Measurements from ENCODE around the gene MTERF4.

MTERF4 gene

DNA sequence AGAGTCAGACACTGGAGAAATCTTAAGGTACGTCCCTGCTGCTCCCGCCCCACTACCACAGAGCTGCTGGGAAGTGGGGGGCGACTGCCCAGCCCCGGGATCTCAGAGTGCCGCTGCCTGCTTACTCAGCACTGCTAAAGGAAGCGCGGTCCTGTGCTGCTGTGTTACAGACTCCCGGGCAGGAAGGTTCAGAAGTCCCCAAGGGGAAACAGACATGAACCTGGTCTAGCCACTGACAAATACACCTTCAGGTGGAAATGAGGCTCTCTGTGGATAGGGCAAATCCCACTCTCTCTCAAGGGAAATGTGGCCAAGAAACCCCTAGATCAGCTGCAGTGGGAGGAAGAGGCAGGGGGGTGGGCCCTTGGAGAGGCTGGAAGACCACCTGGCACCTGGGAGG is 13.7 kb downstream of the MTERF4 start:
- no peak for DNase-seq

- no peak for DNase-seq
Observed at GRCh38 chr2:241087420-241088268, 14.4 kb downstream of the MTERF4 start.

DNA sequence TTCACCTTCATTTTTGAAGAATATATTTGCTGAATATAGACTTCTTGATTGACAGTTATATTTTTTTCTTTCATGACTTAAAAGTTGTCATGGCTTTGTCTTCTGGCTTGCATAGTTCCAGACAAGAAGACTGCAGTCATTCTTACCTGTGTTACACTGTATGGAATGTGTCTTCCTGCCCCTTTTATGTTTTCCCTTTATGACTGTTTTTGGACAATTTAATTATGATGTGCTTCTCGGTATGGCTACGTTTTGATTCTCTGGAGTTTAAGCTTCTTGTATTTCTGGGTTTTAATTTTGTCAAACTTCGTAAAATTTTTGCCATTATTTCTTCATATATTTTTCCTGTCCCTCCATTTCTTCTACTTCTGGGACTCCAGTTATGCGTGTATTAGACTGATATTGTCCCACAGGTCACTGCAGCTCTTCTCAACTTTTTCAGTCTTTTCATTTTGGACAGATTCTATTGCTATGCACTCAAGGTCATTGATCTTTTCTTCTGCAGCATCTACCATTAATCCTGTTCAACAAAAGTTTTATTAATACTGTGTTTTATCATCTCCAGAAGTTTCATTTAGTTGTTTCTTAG is 17.1 kb downstream of the MTERF4 start:
- DNase-seq: no peak

DNA sequence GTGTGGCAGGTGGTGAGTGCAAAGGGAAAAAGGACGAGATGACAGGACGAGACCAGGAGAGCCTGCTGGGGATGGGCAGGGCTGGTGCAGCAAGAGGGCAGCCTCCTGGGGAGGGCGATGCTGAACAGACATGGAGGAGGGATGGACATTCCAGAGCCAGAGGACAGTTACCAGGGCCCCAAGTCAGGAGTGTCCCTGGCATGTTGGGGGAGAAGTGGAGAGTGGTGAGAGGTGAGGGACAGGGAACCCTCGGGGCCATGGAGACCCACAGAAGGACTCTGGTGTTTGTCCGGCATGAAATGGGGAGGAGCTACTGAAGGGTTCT is 19.0 kb downstream of the MTERF4 start:
- DNase-seq: no peak

- no peak for DNase-seq
Observed at GRCh38 chr2:241082341-241083090, 19.6 kb downstream of the MTERF4 start.

GRCh38 chr2:241081643-241082340 is 20.3 kb downstream of the MTERF4 start:
- DNase-seq: no peak

DNA sequence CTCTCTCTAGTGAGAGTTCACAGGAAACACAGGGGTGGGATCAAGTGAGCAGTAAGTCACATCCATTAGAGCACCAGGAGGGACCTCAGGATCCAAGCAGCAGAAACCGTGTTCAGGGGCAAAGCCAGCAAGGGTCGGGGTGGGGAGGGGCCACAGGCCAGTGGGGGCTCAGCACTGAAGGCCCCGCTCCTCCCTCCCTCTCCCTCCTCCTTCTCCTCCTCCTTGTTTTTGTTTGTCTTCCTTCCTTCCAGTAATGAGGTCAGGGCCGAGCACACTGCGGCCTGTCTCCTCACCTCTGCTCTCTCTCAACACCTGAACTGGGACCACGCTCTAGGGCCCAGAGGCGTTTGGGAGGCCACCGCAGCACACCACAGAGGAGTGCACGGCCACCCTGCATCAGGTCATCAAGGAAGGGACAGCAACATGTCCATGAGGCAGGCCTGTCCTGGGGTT is 20.9 kb downstream of the MTERF4 start:
- DNase-seq: no peak

- DNase-seq: no peak
Observed at GRCh38 chr2:241080405-241081189, 21.5 kb downstream of the MTERF4 start.

DNA sequence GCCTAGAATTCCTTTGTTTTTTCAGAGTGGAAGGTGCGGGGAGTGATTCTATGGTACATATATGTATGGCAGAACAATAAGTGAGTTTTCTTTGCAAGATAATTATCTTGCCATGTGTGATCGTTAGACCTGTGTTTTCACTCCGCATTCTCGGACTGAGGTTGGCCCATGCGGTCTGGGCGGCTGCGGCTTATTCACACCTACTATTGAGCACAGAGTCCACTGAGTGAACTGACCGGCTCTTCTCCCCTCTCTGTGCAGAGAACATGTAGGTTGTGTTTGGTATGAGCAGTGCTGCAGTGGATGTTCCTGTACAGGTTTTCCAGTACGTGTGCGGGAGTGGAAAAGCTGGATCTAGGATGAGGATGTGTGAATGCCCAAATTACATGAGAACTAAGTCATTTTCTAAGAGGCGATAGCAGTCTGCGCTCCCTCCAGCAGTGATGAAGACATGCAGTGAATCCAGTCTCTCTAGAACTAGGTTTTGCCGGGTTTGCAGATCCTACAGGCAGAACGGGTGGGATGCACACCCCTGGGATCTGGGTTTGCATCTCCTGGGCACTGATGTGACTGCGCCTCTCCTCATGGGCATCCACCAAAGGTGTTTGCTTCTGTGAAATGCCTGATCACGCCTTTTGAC is 27.1 kb downstream of the MTERF4 start:
- no peak for DNase-seq

DNA sequence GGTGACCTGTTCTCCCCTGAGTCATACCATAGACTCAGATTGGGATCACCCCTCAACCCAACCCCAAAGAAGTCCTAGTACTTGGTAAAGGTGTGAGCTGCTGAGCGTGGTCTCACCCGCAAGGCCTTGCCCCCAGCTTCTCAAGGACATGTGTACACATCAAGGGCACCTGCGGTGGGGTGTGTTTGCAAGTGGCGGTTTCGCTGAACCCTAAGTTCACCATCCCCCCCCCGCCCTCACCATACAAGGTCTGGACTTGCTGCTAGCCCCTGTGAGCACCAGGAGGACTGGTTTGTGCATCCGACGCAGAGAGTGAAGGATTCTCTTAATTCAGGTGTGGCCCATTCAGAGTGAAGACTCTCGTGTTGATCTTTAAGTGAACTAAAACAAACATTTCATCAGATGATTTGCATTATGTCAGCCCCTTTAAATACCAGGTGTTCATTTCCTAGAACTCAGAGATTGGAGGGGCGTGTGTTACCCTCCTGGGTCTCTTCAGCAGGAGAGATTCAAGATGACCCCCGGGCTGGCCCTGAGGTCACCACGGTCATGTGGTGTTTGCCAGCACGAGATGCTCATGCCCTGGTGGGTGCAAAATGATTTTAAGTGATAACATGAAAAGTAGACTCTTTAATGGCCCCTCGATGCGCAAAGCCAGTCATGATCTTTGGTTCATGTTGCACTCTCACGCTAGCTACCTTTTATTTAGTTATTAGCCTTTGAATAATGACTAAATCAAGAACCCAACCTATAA is 27.8 kb downstream of the MTERF4 start:
- DNase-seq: no peak

GRCh38 chr2:241073166-241074064 is 28.7 kb downstream of the MTERF4 start:
- DNase-seq: no peak

GRCh38 chr2:241072553-241073165 is 29.4 kb downstream of the MTERF4 start:
- no peak for DNase-seq

- DNase-seq: no peak
Observed at GRCh38 chr2:241072151-241072550, 29.9 kb downstream of the MTERF4 start.

GRCh38 chr2:241071677-241072111 is 30.4 kb downstream of the MTERF4 start:
- no peak for DNase-seq

GRCh38 chr2:241070811-241071676 is 31.0 kb downstream of the MTERF4 start:
- DNase-seq: no peak

DNA sequence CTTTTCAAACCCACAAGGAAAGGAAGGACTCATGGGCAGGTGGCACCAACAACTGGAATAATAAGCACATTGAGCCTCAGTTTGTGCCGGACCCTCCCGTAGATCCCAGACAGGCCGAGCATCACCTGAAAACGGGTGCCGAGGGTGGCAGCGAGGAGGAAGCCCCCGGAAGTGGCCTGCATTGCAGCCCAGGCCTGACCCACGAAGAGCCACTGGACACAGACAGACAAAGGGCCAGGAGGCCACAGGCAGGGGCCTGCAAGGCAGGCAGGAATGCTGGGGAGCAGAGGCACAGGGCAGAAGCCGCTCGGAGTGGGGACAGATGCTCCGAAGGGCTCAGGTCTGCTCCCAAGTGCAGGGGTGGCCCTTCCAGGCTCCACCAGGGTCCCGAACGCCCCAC is 31.7 kb downstream of the MTERF4 start:
- DNase-seq: no peak

- DNase-seq: no peak
Observed at GRCh38 chr2:241069821-241070281, 32.2 kb downstream of the MTERF4 start.
